HepG2 (cell line): ENCODE data around the gene NUTM2D. TPM values are rescaled to one million over a fixed set of nuclear protein-coding genes. Genes with fewer than 3 reads are reported as not detected.

Experiments used
- HNRNPK ChIP-seq: fragments of 200-400 bp; formaldehyde crosslinking; IDR thresholded peaks from 2 replicates; pipeline ENCODE4 v1.6.1; 2018; ENCODE audit warnings: low read length, low read depth, moderate library complexity, mild to moderate bottlenecking; ENCODE audit not compliant: poor library complexity, severe bottlenecking
- KDM2A ChIP-seq: sonication (generic); formaldehyde crosslinking; IDR thresholded peaks from 2 replicates; pipeline ENCODE4 v1.4.0; 2020; ENCODE audit warnings: low read depth, missing genetic modification reagents, borderline replicate concordance
- MYC ChIP-seq: sonication (generic); formaldehyde crosslinking; IDR thresholded peaks from 2 replicates; pipeline ENCODE4 v1.9.0; 2021; ENCODE audit warnings: missing genetic modification reagents, borderline replicate concordance
- NFYB ChIP-seq: sonication (generic); formaldehyde crosslinking; IDR thresholded peaks from 2 replicates; pipeline ENCODE4 v1.4.0; 2020; ENCODE audit warnings: missing genetic modification reagents
- NFYC ChIP-seq: IDR thresholded peaks from 2 replicates; pipeline ENCODE4 v1.6.1; 2016; ENCODE audit warnings: missing genetic modification reagents, missing compliant biosample characterization
- PHF21A ChIP-seq: sonication (generic); formaldehyde crosslinking; IDR thresholded peaks from 2 replicates; pipeline ENCODE4 v1.5.0; 2020; ENCODE audit warnings: mild to moderate bottlenecking, missing genetic modification reagents
- POGZ ChIP-seq: sonication (generic); formaldehyde crosslinking; IDR thresholded peaks from 2 replicates; pipeline ENCODE4 v1.4.0; 2020; ENCODE audit warnings: mild to moderate bottlenecking, missing genetic modification reagents
- SP2 ChIP-seq: sonication (generic); formaldehyde crosslinking; IDR thresholded peaks from 2 replicates; pipeline ENCODE4 v1.5.1; 2020; ENCODE audit warnings: mild to moderate bottlenecking, missing genetic modification reagents
- UBTF ChIP-seq: sonication (generic); formaldehyde crosslinking; IDR thresholded peaks from 2 replicates; pipeline ENCODE4 v1.4.0; 2020; ENCODE audit warnings: mild to moderate bottlenecking, missing genetic modification reagents
- YEATS4 ChIP-seq: sonication (generic); formaldehyde crosslinking; IDR thresholded peaks from 2 replicates; pipeline ENCODE4 v1.4.0; 2020; ENCODE audit warnings: missing genetic modification reagents, borderline replicate concordance
- ZBTB2 ChIP-seq: sonication (generic); formaldehyde crosslinking; IDR thresholded peaks from 2 replicates; pipeline ENCODE4 v1.8.0; 2022; ENCODE audit warnings: low read depth, missing genetic modification reagents
- ZFP91 ChIP-seq: sonication (generic); formaldehyde crosslinking; IDR thresholded peaks from 2 replicates; pipeline ENCODE4 v1.9.0; 2022; ENCODE audit warnings: missing genetic modification reagents, mild to moderate bottlenecking, borderline replicate concordance
- ZGPAT ChIP-seq: IDR thresholded peaks from 2 replicates; pipeline ENCODE4 v1.6.1; 2016; ENCODE audit warnings: mild to moderate bottlenecking
- ZNF501 ChIP-seq: sonication (generic); formaldehyde crosslinking; IDR thresholded peaks from 2 replicates; pipeline ENCODE4 v1.5.1; 2020; ENCODE audit warnings: mild to moderate bottlenecking, moderate library complexity, missing genetic modification reagents
- ZNF687 ChIP-seq: sonication (generic); formaldehyde crosslinking; IDR thresholded peaks from 2 replicates; pipeline ENCODE4 v1.5.1; 2020; ENCODE audit warnings: mild to moderate bottlenecking, missing genetic modification reagents, moderate library complexity
- polyA plus RNA-seq, 8 experiments: library from polyadenylated mRNA; depleted of rRNA in 3 of 8; stranded (reverse) in 7 of 8; unstranded in 1 of 8; fragments of >200 nt; fragmentation: Illumina TruSeq in 4 of 8; extraction: Trizol in 4 of 8; gene quantifications; 2 replicates each; pipeline versions ENCODE4 v1.2.1 to v1.2.3, GENCODE V29; 2011 to 2016; ENCODE audit warnings: low read depth in 4 of 8, missing spikeins in 1 of 8, mixed read lengths in 1 of 8; ENCODE audit not compliant: insufficient read depth in 1 of 8
- total RNA-seq, 5 experiments: library from RNA; depleted of rRNA; stranded (reverse); fragments of >200 nt; fragmentation: Illumina TruSeq; extraction: Trizol; gene quantifications; 2 replicates each; pipeline ENCODE4 v1.2.3, GENCODE V29; 2016; ENCODE audit warnings: low read depth in 1 of 5

Gene NUTM2D
- total and polyA plus RNA-seq, 2 of the 13 experiments (the other 11 are each of a cell fraction or from before 2014, with no cell fraction given): 2.1 to 3.3 TPM

- TF ChIP-seq ZGPAT (CRISPR knock-in tag): peak; percentile 62; the same call in 1 of the 2 replicates
- TF ChIP-seq ZFP91 (CRISPR knock-in tag): peak; percentile 52; the same call in 1 of the 2 replicates
- TF ChIP-seq PHF21A (CRISPR knock-in tag): peak; percentile 31; the same call in 1 of the 2 replicates
- 0 out of 2 replicates have a peak, but pooled peaks have one; percentile 50 for TF ChIP-seq ZBTB2 (CRISPR knock-in tag)
- peak; percentile 65 for TF ChIP-seq ZNF501 (CRISPR knock-in tag)
- TF ChIP-seq NFYC (CRISPR knock-in tag): peak; percentile 55
- TF ChIP-seq YEATS4 (CRISPR knock-in tag): 0 out of 2 replicates have a peak, but pooled peaks have one; percentile 23
- peak; percentile 64 for TF ChIP-seq NFYB (CRISPR knock-in tag)
- peak; percentile 18 for TF ChIP-seq HNRNPK
- TF ChIP-seq UBTF (CRISPR knock-in tag): peak; percentile 59
- 0 out of 2 replicates have a peak, but pooled peaks have one; percentile 28 for TF ChIP-seq SP2 (CRISPR knock-in tag)
- TF ChIP-seq KDM2A (CRISPR knock-in tag): peak; percentile 14; the same call in 1 of the 2 replicates
- TF ChIP-seq ZNF687 (CRISPR knock-in tag): peak; percentile 58
- TF ChIP-seq POGZ (CRISPR knock-in tag): peak; percentile 49; the same call in 1 of the 2 replicates
- TF ChIP-seq MYC (CRISPR knock-in tag): 0 out of 2 replicates have a peak, but pooled peaks have one; percentile 6
Measured at GRCh38 chr10:87342711-87343258, 14.8 kb upstream of the NUTM2D start (continued).
